COR-L47 (cell line): ENCODE results near the gene GIPR.

Experiments
- DNase-seq: peaks from one replicate; lab custom pipeline; 2025; lab: John Stamatoyannopoulos, UW

The GIPR gene

GRCh38 chr19:45730368-45731288, 62.6 kb downstream of the GIPR start, which contains the start of gene FBXO46:
Gene FBXO46 (minus strand): TSS chr19:45730896. CDS start chr19:45713495, 17,401 bp downstream.
- DNase-seq: peak; percentile 98
